ENCODE measurements around the gene KRT6C.

The KRT6C gene

GRCh38 chr12:52425466-52425865 lies 48.1 kb downstream of the KRT6C start:
- CTCF ChIA-PET = no interaction called here
- POLR2A ChIA-PET = no interaction called here
- no peak for DNase-seq (ENCODE audit: extremely low spot score)
- no peak for TF ChIP-seq SUZ12 (IDR thresholded peaks at IDR 0.05)
- TF ChIP-seq TARDBP (IDR thresholded peaks at IDR 0.05) = no peak
- no peak for TF ChIP-seq PKNOX1 (IDR thresholded peaks at IDR 0.05)
- TF ChIP-seq L3MBTL2 (conservative IDR thresholded peaks at IDR 0.05) = no peak
- TF ChIP-seq HDGF (IDR thresholded peaks at IDR 0.05; ENCODE audit: borderline replicate concordance) = no peak
- no peak for TF ChIP-seq SP1 (IDR thresholded peaks at IDR 0.05)
- TF ChIP-seq FOXA1 (IDR thresholded peaks at IDR 0.05) = no peak
- no peak for TF ChIP-seq FOXM1 (IDR thresholded peaks at IDR 0.05; ENCODE audit: borderline replicate concordance)
- no peak for TF ChIP-seq CTBP1 (IDR thresholded peaks at IDR 0.05; ENCODE audit: borderline replicate concordance)
- TF ChIP-seq ELF4 (IDR thresholded peaks at IDR 0.05) = no peak
- no peak for TF ChIP-seq ARNT (IDR thresholded peaks at IDR 0.05)
- TF ChIP-seq BHLHE40 (IDR thresholded peaks at IDR 0.05; ENCODE audit: borderline replicate concordance) = no peak
- TF ChIP-seq ZNF384 (IDR thresholded peaks at IDR 0.05) = no peak
- no peak for TF ChIP-seq LEF1 (IDR thresholded peaks at IDR 0.05; ENCODE audit: borderline replicate concordance)
- TF ChIP-seq NFRKB (IDR thresholded peaks at IDR 0.05) = no peak
- no peak for TF ChIP-seq FOXK2 (IDR thresholded peaks at IDR 0.05)

DNA sequence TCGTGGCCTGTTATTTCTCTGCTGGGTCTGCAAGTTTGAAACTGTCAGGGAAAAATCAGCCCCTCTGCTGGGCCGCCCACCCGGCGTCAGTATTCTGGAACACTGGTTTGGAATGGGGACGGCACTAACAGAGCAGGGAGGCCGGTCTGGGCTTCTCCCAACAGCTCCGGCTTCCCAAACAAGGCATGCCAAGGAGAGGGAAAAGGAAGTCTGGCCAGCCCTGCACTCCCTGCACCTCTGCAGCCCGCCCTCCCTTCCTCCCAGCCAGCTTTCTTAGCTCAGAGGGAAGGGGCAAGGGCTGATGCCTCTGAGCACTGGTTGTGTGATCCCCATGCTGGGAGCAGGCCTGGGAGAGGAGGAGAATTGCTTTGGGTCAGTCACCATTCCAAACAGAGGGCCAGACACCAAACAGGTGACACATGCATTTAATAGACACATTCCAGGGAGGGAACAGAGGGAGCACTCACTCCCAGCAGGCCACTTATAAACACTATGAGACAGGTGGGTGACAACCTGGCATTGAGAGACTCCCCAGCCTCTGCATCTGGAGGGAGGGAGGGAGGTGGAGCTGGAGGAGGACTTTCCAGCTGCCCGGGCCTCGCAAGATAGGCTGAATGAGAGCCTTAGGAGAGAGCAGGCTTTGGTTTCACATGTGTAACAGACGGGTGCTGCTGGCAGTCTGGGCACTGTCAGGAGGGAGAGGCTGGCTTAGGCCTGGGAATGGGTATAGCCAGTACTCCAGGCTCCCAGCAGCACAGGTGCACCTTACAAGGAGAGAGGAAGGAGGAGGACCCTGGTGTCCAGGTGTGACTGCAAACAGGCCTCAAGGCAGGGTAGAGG lies 49.7 kb downstream of the KRT6C start:
- ChIA-PET CTCF (no interaction called here), POLR2A (no interaction called here)
- TF ChIP-seq LEF1 (IDR thresholded peaks at IDR 0.05; ENCODE audit: borderline replicate concordance) (no peak), NFRKB (IDR thresholded peaks at IDR 0.05) (no peak), SP1 (IDR thresholded peaks at IDR 0.05) (no peak), FOXK2 (IDR thresholded peaks at IDR 0.05) (no peak), CTBP1 (IDR thresholded peaks at IDR 0.05; ENCODE audit: borderline replicate concordance) (no peak), BHLHE40 (IDR thresholded peaks at IDR 0.05; ENCODE audit: borderline replicate concordance) (no peak), ARNT (IDR thresholded peaks at IDR 0.05) (no peak), ELF4 (IDR thresholded peaks at IDR 0.05) (no peak), FOXA1 (IDR thresholded peaks at IDR 0.05) (no peak), FOXM1 (IDR thresholded peaks at IDR 0.05; ENCODE audit: borderline replicate concordance) (no peak), PKNOX1 (IDR thresholded peaks at IDR 0.05) (no peak), TARDBP (IDR thresholded peaks at IDR 0.05) (no peak), L3MBTL2 (conservative IDR thresholded peaks at IDR 0.05) (no peak), HDGF (IDR thresholded peaks at IDR 0.05; ENCODE audit: borderline replicate concordance) (no peak)
- no peak for DNase-seq (ENCODE audit: extremely low spot score)

DNA sequence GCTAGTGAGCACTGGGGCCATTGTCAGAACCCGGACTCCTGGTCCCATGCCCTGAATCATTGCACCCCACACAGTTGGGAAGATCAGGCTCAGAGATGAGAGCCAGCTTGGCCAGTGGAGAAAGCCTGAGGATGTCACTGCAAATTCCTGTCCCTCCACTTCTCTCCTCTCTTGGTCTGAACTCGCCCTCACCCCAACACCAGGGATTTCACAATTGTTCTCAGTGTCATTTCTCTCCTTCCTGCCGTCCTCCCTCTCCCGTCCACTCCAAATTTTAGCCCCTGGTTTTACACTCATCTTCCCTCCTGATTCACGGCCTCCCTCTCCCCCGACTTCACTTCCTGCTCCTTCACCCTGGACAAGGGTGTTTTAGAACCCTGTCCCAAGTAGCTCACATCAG lies 50.6 kb downstream of the KRT6C start:
- POLR2A ChIA-PET = no interaction called here
- CTCF ChIA-PET = no interaction called here
- TF ChIP-seq LEF1 (IDR thresholded peaks at IDR 0.05; ENCODE audit: borderline replicate concordance) = no peak
- no peak for TF ChIP-seq BHLHE40 (IDR thresholded peaks at IDR 0.05; ENCODE audit: borderline replicate concordance)
- no peak for TF ChIP-seq L3MBTL2 (conservative IDR thresholded peaks at IDR 0.05)
- TF ChIP-seq FOXM1 (IDR thresholded peaks at IDR 0.05; ENCODE audit: borderline replicate concordance) = no peak
- no peak for TF ChIP-seq ARNT (IDR thresholded peaks at IDR 0.05)
- TF ChIP-seq CTBP1 (IDR thresholded peaks at IDR 0.05; ENCODE audit: borderline replicate concordance) = no peak
- TF ChIP-seq FOXK2 (IDR thresholded peaks at IDR 0.05) = no peak
- TF ChIP-seq SUZ12 (IDR thresholded peaks at IDR 0.05) = no peak
- DNase-seq (ENCODE audit: extremely low spot score) = no peak

DNA sequence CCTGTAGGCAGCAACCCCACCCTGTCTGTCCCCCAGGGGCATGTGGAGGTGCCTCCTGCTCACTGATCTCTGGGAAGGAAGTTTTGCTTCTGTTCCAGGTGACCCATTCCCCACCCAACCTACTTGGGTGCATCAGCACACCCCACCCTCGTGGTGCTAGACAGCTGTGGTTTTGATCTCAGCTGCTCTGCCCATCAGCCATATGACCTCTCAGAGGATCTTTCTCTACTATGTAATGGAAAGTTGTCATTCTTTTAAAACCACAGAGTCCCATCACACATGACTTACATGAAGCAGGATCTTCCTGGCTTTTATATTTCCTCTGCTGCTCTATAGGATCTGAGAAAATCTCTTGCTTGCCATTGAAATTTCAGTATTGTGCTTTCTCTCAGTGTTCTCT lies 53.9 kb downstream of the KRT6C start:
- no peak for TF ChIP-seq TARDBP (IDR thresholded peaks at IDR 0.05)
- TF ChIP-seq FOXK2 (IDR thresholded peaks at IDR 0.05) = no peak
- no peak for TF ChIP-seq FOXA1 (IDR thresholded peaks at IDR 0.05)
- no peak for TF ChIP-seq NFRKB (IDR thresholded peaks at IDR 0.05)
- no peak for TF ChIP-seq FOXM1 (IDR thresholded peaks at IDR 0.05; ENCODE audit: borderline replicate concordance)
- no peak for TF ChIP-seq ARNT (IDR thresholded peaks at IDR 0.05)
- no peak for TF ChIP-seq SP1 (IDR thresholded peaks at IDR 0.05)
- no peak for TF ChIP-seq PKNOX1 (IDR thresholded peaks at IDR 0.05)
- no peak for TF ChIP-seq ELF4 (IDR thresholded peaks at IDR 0.05)
- ChIA-PET POLR2A (no interaction called here), CTCF (no interaction called here)
- DNase-seq (ENCODE audit: extremely low spot score) = no peak

- TF ChIP-seq FOXA1 (IDR thresholded peaks at IDR 0.05) (no peak), L3MBTL2 (conservative IDR thresholded peaks at IDR 0.05) (no peak), CTBP1 (IDR thresholded peaks at IDR 0.05; ENCODE audit: borderline replicate concordance) (no peak), ARNT (IDR thresholded peaks at IDR 0.05) (no peak), FOXM1 (IDR thresholded peaks at IDR 0.05; ENCODE audit: borderline replicate concordance) (no peak), HDGF (IDR thresholded peaks at IDR 0.05; ENCODE audit: borderline replicate concordance) (no peak), SUZ12 (IDR thresholded peaks at IDR 0.05) (no peak), ELF4 (IDR thresholded peaks at IDR 0.05) (no peak), PKNOX1 (IDR thresholded peaks at IDR 0.05) (no peak), ZNF384 (IDR thresholded peaks at IDR 0.05) (no peak), FOXK2 (IDR thresholded peaks at IDR 0.05) (no peak), TARDBP (IDR thresholded peaks at IDR 0.05) (no peak), LEF1 (IDR thresholded peaks at IDR 0.05; ENCODE audit: borderline replicate concordance) (no peak), NFRKB (IDR thresholded peaks at IDR 0.05) (no peak), BHLHE40 (IDR thresholded peaks at IDR 0.05; ENCODE audit: borderline replicate concordance) (no peak), SP1 (IDR thresholded peaks at IDR 0.05) (no peak)
- no peak for DNase-seq (ENCODE audit: extremely low spot score)
- ChIA-PET CTCF (no interaction called here), POLR2A (no interaction called here)
These were observed 55.0 kb downstream of the KRT6C start for GRCh38 chr12:52418576-52419110.
